ENCODE results near the gene ARHGAP10.

DNA sequence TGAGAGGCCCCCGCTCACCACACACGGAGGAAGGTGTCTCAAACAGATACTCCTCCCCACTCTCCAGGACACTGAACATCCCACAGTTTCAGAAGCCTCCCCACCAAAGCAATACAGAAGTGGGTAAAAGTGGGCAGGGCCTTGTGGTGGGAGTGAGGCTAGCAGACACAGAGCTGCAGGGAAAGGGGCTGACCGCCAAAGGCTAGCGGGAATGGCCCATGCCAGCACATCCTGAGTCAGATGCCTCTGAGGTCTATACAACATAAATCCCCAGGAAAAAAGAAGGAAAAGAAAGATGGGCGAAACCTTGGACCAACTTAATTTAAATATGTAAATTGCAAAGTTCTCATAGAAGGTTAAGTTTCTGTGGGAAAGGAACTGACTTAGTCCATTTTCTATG is 21.9 kb upstream of the ARHGAP10 start:
- TF ChIP-seq, protein P1, sequence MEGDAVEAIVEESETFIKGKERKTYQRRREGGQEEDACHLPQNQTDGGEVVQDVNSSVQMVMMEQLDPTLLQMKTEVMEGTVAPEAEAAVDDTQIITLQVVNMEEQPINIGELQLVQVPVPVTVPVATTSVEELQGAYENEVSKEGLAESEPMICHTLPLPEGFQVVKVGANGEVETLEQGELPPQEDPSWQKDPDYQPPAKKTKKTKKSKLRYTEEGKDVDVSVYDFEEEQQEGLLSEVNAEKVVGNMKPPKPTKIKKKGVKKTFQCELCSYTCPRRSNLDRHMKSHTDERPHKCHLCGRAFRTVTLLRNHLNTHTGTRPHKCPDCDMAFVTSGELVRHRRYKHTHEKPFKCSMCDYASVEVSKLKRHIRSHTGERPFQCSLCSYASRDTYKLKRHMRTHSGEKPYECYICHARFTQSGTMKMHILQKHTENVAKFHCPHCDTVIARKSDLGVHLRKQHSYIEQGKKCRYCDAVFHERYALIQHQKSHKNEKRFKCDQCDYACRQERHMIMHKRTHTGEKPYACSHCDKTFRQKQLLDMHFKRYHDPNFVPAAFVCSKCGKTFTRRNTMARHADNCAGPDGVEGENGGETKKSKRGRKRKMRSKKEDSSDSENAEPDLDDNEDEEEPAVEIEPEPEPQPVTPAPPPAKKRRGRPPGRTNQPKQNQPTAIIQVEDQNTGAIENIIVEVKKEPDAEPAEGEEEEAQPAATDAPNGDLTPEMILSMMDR (IDR thresholded peaks at IDR 0.05) = no peak
- no peak for TF ChIP-seq POLR2A (IDR thresholded peaks at IDR 0.05)
